GM12873 (cell line): ENCODE data around the gene PJVK.

Experiments used
- TF ChIP-seq, protein P1 (sequence below): IDR thresholded peaks from 2 replicates; pipeline ENCODE4 v1.5.1; 2012; ENCODE audit warnings: low read depth, mild to moderate bottlenecking, moderate library complexity, low read length, control low read depth; ENCODE audit not compliant: insufficient read depth; ENCODE audit errors: missing control alignments

PJVK gene

GRCh38 chr2:178469219-178469849, 18.2 kb downstream of the PJVK start:
- TF ChIP-seq, protein P1, sequence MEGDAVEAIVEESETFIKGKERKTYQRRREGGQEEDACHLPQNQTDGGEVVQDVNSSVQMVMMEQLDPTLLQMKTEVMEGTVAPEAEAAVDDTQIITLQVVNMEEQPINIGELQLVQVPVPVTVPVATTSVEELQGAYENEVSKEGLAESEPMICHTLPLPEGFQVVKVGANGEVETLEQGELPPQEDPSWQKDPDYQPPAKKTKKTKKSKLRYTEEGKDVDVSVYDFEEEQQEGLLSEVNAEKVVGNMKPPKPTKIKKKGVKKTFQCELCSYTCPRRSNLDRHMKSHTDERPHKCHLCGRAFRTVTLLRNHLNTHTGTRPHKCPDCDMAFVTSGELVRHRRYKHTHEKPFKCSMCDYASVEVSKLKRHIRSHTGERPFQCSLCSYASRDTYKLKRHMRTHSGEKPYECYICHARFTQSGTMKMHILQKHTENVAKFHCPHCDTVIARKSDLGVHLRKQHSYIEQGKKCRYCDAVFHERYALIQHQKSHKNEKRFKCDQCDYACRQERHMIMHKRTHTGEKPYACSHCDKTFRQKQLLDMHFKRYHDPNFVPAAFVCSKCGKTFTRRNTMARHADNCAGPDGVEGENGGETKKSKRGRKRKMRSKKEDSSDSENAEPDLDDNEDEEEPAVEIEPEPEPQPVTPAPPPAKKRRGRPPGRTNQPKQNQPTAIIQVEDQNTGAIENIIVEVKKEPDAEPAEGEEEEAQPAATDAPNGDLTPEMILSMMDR: no peak

- TF ChIP-seq, protein P1: no peak
These were observed 22.2 kb downstream of the PJVK start for GRCh38 chr2:178473373-178473772.

GRCh38 chr2:178473931-178474330, 22.8 kb downstream of the PJVK start:
- TF ChIP-seq, protein P1: no peak

GRCh38 chr2:178474560-178474959, 23.4 kb downstream of the PJVK start:
- TF ChIP-seq, protein P1: no peak

DNA sequence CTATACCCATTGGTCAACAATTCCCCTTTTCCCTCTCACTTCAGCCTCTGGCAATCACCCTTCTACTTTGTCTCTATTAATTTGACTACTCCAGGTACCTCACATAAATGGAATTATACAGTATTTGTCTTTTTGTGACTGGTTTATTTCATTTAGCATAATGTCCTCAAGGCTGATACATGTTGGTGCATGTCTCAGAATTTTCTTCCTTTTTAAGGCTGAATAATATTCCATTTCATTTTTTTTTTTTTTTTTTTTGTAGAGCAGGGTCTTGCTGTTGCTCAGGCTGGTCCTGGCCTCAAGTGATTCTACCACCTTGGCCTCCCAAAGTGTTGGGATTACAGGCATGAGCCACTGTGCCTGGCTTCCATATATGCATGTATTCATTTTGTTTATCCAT, 25.3 kb downstream of the PJVK start:
- TF ChIP-seq, protein P1: no peak

DNA sequence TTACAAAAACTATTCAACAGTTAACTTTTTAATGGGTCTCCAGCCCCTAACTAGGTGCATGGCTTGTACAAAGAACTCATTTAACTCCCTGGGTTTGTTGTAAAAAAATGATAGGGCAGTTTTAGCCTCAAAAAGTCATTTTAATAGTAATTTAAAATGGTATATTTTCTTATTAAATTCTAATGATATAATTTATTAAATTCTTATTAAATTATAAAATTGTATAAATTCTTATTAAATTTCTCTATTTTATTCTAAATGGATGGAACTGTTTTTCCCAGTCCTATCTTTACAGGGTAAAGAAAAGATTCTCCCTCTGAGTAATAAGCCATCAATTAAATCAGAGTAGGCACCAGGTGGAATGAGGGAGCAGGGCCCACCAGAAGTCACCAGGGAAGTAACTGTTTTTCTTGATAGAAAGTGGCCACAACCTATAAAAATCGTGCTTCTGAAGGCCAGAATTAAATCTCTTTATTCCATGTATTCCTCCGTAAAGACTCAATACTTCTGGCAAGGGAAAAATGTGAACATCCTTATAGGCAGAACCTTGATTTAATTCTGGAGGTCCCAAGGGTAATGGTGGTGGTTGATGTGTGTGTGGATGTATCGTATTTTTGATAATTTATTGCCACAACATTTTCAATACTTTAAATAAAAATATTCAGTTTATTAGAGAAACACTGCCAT, 26.4 kb downstream of the PJVK start:
- TF ChIP-seq, protein P1: no peak

DNA sequence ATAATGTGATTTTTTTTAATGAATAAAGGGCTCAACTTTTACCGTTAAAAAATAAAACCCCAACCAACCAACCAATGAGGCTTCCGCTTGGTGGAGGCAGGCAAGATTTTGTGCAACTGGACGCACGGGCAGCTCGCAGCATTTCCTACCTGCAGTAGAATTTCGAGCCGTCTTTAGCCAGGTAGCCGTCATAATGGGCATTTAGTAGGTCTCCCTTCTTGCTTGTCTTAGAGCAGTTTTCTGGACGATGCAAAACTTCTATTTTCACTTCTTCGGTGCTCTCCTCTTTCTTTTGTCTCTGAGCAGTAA, 26.9 kb downstream of the PJVK start:
- TF ChIP-seq, protein P1: no peak
